ENCODE measurements around the gene ZNF738.
"Not testable (repeated sequence)": the region's sequence is repeated elsewhere in the genome, so short reads cannot be mapped to it uniquely, and the experiment has no call there.

The ZNF738 gene

GRCh38 chr19:21358768-21359451 lies at the start of gene ZNF738:
Gene ZNF738 (plus strand): TSS chr19:21359000. CDS start chr19:21359141, 141 bp downstream.
- DNase-seq, result peak; percentile 92

GRCh38 chr19:21312807-21313206 lies 46.0 kb upstream of the ZNF738 start:
- not testable (repeated sequence) for DNase-seq

GRCh38 chr19:21314676-21315075 lies 44.1 kb upstream of the ZNF738 start:
- no peak for DNase-seq

- DNase-seq, result no peak
These were observed 41.0 kb upstream of the ZNF738 start for GRCh38 chr19:21317821-21318220.

GRCh38 chr19:21321134-21321533 lies 37.7 kb upstream of the ZNF738 start:
- no peak for DNase-seq

- DNase-seq, result no peak
These were observed 36.8 kb upstream of the ZNF738 start for GRCh38 chr19:21321996-21322395.

GRCh38 chr19:21322528-21322927 lies 36.3 kb upstream of the ZNF738 start:
- DNase-seq, result no peak

GRCh38 chr19:21323000-21323399 lies 35.8 kb upstream of the ZNF738 start:
- no peak for DNase-seq

GRCh38 chr19:21326169-21326568 lies 32.6 kb upstream of the ZNF738 start:
- no peak for DNase-seq

- DNase-seq, result no peak
These were observed 30.4 kb upstream of the ZNF738 start for GRCh38 chr19:21328406-21328805.

GRCh38 chr19:21328885-21329605 lies 29.8 kb upstream of the ZNF738 start, which contains the start of gene ZNF708:
Gene ZNF708 (minus strand): TSS chr19:21329410. CDS start chr19:21329212, 198 bp downstream.
- peak; percentile 81 for DNase-seq

GRCh38 chr19:21335721-21336120 lies 23.1 kb upstream of the ZNF738 start:
- DNase-seq, result no peak

- not testable (repeated sequence) for DNase-seq
These were observed 14.0 kb upstream of the ZNF738 start for GRCh38 chr19:21344841-21345240.

- DNase-seq, result no peak
These were observed 6.0 kb upstream of the ZNF738 start for GRCh38 chr19:21352830-21353229.

GRCh38 chr19:21362291-21362690 lies 3.5 kb downstream of the ZNF738 start:
- no peak for DNase-seq

GRCh38 chr19:21383980-21384582 lies 25.3 kb downstream of the ZNF738 start:
- no peak for DNase-seq

GRCh38 chr19:21396121-21396520 lies 37.3 kb downstream of the ZNF738 start:
- DNase-seq, result no peak

GRCh38 chr19:21396893-21397572 lies 38.2 kb downstream of the ZNF738 start, which contains the start of gene ZNF493:
Gene ZNF493 (plus strand): TSS chr19:21397133. CDS start chr19:21397238, 105 bp downstream.
- peak; percentile 93 for DNase-seq

GRCh38 chr19:21398851-21399250 lies 40.1 kb downstream of the ZNF738 start:
- no peak for DNase-seq

GRCh38 chr19:21402303-21402985 lies 43.6 kb downstream of the ZNF738 start:
- DNase-seq, result no peak

- no peak for DNase-seq
These were observed 51.4 kb downstream of the ZNF738 start for GRCh38 chr19:21410166-21410565.

GRCh38 chr19:21422244-21422643 lies 63.4 kb downstream of the ZNF738 start:
- DNase-seq, result no peak

Measured in kidney glomerular epithelial cell (primary cell).